ENCODE results near the gene GATA5.

GATA5 gene

DNA sequence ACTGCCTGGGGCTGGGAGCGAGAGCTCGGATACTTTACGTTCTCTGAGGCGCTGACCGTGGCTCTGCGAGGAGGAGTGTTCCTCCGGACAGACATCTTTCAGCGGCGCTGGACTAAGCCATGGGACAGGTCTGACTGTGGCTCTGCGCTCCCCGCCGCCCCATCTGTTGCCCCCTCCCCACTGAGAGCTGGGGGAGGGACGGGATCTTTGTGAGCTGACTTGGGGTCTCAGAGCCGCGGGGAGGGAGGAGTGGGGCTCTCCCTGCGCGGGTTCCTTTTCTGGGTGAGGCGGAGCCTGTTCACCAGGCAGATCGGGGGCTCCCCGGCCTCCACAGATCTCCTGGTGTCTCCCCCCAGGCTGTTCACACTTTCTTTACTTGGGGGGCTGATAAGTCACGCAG is 11.3 kb upstream of the GATA5 start:
- no peak for DNase-seq (ENCODE audit: low read depth)

DNA sequence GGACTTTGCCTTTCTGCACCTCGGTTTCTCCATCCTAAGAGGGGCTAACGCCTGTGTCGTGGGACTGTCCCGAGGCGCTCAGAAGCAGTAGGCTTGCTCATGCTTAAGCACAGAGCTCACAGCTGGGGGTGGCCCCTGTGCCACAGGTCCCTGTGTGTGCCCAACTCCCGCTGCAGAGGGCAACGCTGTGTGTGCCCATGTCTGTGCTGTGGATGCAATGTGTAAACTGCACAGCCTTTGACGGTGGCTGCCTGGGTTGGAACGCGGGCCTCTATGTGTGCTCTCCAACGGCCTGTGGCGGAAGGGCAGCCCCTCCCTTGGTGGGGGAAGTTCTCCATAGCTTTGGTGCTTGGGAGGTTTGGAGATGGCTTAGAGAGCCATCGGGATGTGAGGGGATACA is 10.7 kb upstream of the GATA5 start:
- DNase-seq (ENCODE audit: low read depth), result no peak

- DNase-seq (ENCODE audit: low read depth), result no peak
These were observed 9.9 kb upstream of the GATA5 start for GRCh38 chr20:62485701-62486089.

- no peak for DNase-seq (ENCODE audit: low read depth)
These were observed 9.4 kb upstream of the GATA5 start for GRCh38 chr20:62485062-62485700.

DNA sequence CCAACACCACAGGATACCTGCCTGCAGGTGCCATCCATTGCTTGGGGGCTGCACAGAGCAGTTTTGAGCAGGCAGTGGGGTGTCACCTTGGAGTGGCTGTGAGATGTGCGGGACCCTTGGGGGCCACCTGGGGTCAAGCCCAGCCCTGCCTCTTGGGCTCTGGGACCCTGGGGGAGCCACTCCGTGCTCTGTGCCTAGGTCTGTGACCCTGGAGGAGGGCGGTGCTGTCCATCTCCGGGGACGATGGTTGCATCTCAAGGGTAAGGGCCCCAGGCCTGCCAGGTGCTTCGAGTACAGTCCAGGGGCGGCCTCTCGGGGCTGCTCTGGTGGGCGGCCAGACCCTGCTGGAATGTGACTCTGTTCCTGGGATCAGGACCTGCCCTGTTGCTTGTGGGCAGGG is 8.7 kb upstream of the GATA5 start:
- DNase-seq (ENCODE audit: low read depth), result no peak

DNA sequence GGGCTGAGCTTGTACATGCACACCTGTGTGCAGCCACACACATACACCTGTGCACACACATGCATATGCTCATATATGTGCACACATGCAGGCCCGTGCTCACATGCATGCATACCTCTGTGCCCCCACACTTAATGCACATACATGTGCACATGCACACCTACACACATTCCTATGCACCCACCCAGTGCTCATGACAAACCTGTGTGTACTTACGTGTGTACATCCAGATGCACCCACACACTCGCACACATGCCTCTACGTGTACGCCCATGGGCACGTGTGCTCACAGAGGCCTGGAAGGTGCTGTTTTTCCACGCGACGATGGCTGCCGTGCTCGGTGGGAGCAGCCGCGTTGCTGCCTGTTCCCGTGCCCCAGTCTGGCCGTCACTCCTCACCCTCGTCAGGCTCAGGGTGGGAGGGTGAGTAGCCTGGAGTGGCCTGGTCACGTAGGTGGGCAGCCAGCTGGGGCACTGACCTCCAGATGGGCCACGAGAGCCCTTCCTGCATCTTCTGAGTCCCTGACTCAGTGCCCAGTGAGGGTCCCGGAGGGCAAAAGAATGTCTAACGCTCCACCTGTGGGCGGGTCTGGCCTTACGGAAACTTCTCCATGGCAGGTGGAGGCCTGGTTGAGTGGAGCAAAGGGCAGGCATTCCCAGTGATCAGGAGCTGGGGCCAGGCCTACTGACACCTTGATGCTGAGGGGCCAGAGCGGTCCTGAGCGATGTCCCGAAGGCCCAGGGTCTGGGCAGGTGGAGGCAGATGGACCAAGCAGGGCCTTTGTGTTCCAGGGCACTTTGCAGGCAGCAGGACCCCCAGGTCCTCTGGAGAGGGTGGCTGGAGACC is 8.0 kb upstream of the GATA5 start:
- DNase-seq (ENCODE audit: low read depth), result no peak

DNA sequence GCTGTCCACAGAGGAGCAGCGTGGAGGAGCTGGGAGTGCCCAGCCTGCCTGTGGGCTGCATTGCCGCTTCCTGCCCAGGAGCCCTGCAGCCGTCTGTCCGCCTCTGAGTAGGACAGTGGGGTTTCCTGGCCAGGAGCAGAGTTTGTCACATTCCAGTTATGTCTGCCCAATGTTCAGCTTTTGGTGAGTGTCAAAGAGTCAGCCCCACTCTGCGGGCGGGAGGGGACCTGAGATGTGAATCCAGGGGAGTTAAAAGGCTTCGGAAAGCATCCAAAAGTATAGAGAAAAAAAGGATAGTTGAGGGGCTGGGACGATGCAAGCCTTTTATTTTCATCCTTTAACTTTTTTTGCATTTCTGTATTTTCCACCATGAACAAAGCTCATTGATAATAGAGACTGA is 7.2 kb upstream of the GATA5 start:
- DNase-seq (ENCODE audit: low read depth), result no peak

DNA sequence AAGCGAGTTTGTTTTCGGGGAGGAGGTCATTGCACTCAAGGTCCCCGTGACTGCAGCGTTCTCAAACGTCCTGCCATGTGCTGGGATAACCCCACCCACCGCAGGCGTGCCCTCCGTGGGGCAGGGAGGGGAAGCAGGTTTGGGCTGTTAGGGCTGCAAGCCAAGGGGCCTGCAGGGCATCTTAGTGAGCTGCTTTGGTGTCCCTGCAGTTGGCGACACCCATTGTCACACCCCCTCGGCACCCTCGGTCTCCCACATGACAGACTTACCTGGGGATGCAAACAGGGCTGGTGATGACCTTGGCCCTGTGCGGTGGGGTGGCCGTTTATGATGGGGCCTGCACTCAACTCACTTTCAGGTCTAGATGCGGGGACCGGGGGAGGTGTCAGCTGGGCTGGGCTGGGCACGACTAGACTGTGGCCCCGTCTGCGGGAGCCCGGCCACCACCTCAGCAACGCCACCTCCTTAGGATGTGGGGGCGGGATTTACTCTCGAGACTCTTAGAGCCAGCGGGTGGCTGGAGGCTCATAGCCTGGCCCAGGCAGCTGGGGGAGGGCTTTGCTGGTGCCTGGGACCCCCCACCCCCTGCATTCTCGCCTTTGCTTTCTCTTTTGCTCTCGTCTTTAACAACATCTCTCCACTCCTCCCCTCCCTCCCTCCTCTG is 6.5 kb upstream of the GATA5 start:
- DNase-seq (ENCODE audit: low read depth), result no peak

DNA sequence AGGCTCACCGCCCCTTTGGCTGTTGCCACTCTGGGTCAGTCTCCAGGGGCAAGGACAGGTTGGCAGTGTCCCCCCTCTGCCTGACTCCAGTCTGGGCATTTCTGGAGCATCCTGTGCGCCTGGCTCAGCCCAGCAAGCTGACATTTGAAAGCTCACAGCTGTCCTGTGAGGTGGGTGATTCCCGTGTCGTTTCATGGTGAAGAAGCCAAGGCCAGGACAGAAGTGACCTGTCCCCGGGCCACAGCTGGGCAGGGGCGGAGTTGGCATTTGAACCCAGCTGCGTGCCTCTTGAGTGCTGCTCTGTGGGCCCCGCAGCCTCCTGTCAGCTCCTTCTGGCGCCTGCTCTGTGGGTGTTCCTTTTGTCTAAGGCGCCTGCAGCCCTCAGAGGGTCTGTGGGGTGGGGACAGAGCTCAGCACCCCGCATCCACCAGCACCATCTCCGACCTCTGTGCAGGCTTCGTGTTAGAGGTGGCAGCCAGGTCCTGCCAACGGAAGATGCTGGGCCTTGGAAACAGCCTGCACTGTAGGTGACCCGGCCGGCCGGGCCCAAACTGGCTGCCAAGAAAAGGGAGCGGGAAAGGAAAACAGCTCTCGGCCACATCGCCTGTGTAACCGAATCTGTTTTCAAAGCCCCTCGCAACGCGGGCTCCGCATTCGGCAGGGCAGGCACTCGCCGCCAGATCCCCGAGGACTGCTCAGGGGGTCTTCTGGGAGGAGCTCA is 5.8 kb upstream of the GATA5 start:
- no peak for DNase-seq (ENCODE audit: low read depth)

DNA sequence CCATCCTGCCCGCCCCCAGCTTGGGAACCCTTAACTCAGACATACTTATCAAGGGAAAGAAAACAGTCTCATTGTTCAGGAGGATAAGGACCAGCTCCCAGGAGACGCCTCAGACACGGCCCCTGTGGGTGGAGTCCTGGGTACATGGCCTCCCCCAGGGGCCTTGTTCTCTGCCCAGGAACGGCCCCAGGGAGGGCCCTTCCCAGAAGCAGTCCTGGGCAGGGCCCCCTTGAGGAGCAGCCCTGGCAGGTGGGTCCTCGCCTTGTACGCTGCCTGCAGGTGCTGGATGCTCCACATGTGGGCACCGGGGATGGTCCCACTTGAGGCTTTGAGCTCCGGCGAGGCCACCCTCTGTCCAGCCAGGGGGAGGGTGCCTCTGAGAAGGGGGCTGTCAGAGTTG is 4.5 kb upstream of the GATA5 start:
- no peak for DNase-seq (ENCODE audit: low read depth)

DNA sequence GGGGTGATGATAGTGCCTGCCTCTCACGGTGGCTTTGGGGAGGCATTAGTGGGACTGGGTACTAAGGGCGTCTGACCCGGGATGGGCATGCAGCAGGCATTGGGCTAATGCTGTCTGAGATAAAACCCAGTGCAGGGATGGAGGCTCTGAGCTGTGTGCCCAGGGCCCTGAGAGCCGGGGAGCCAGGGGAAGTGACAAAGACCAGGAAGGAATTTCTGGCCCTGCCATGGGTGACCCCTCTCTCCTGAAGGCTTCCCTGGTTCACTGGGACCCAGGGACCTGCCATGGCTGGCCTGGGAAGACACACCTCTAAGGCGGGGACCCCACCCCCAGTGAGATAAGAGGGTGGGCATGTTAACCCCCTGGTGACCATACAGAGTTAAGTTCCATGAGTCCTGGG is 3.9 kb upstream of the GATA5 start:
- no peak for DNase-seq (ENCODE audit: low read depth)

GRCh38 chr20:62479156-62479555 is 3.4 kb upstream of the GATA5 start:
- no peak for DNase-seq (ENCODE audit: low read depth)

GRCh38 chr20:62477669-62478455 is 2.1 kb upstream of the GATA5 start:
- DNase-seq (ENCODE audit: low read depth), result no peak

DNA sequence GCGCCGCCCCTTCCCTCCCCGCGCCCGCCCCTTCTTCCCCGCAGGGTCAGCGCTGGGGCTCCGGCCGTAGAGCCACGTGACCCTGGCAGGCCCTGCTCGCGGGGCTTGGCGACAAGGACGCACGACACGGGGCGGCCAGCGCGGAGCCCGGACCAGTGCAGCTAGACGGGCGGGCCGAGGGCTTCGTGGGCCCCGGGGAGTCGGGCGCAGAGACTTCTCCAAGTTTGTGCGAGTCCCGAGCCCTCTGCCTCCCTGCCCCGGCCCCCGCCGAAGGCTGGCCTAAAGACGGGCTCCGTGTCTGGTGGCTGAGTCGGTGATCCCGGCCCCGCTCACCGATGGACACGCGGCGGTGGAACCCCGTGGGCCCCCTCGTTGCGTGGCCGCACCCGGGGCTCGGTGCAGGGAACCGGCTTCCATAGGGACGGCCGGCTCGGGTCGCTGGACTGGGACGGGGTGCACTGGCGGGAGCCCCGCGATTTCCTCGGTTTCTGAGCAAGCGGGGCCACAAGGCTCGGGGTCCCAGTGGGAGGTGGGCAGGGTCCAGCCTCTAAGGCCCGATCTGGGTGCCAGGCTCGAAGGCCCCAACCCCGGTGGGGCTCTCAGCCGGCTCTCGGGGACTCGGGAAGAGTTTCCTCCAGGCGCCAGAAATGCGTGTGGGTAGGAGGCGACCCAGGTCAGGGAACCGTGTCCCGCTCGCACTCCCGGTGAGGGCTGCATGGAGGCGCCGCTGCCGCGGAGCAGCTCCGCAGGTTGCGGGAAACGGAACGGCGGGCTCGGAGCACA is 452 bp upstream of the GATA5 start:
- no peak for DNase-seq (ENCODE audit: low read depth)

- DNase-seq (ENCODE audit: low read depth), result no peak
These were observed 596 bp downstream of the GATA5 start for GRCh38 chr20:62475027-62475771.

DNA sequence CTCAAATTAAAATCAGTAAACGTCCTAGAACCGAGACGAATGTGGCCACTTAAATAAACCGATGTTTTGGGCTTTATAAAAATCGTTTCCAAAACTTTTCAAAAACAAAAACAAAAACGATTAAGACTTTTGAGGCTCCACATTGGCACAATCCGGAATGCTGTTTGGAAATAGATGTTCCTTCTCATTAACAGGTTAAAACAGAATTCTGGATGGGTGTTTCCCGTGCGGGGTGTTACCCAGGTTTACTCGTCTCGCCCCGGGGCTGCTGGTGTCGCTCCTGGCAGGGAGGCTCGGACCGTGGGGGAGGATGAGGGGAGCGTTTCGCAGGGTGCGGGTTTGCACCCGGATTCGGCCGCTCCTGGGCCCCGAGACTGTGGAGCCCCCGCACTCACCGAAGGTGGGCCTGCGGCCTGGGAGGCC is 1.2 kb downstream of the GATA5 start:
- no peak for DNase-seq (ENCODE audit: low read depth)

DNA sequence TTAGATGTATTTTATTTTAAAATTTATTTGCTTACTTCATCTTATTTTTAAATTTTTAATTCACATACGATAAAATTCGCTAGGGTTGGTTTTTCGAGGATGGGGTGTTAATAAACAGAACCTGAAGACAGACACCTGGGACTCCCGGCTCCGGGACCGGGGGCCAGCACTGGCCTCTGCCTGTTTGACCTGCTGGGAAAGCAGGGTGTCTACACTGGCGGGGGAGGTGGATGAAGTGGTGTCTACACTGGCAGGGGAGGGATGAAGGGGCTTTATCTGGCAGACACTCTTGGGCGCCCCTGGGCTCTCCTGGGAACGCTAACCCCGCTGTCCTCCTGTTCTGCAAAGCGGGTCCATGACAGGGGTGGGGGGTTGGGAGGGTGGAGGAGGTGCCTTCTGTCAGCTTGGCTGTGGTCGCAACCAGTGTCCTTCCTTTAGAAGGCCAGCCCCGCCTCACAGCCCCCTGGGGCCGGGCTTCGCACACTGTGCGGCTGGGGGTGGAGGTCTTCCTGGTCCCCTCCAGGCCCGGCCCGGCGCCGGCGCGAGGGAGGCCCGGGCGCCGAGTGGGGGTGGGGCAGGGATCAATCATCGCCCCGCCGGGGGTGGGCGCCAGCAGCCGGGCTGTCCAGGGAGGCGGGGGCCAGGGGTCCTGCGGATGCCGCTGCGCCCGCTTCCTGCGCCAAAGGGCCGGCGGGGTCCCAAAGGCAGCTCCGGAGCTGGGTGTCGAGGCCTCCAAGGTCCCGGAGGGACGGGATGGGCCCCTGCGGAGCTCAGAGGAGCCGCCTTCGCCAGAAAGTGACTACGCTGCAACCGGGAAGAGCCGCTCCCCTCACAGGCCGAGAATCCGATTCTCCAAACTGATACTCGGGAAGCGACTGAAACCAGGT is 1.8 kb downstream of the GATA5 start:
- DNase-seq (ENCODE audit: low read depth), result no peak

- no peak for DNase-seq (ENCODE audit: low read depth)
These were observed 2.7 kb downstream of the GATA5 start for GRCh38 chr20:62472941-62473585.

Measured in activated T-cell treated with anti-CD3 and anti-CD28 coated beads for 1 hour (primary cell).